A673 (cell line): ENCODE results near the gene TGM1.
"Not testable (repeated sequence)": the region's sequence is repeated elsewhere in the genome, so short reads cannot be mapped to it uniquely, and the experiment has no call there.

Experiments used
- CTCF ChIP-seq: fragments of 300-800, 200-600 bp; sonication (generic); conservative IDR thresholded peaks from 2 replicates; pipeline ENCODE4 v1.5.1; 2017; ENCODE audit warnings: low read depth, mild to moderate bottlenecking, antibody characterized with exemption, low read length, moderate library complexity, mixed read lengths
- EZH2 ChIP-seq: fragments of 200-600 bp; sonication (generic); IDR thresholded peaks from 2 replicates; pipeline ENCODE4 v1.6.1; 2017; ENCODE audit warnings: borderline replicate concordance, low read depth, mild to moderate bottlenecking, mixed read lengths, antibody characterized with exemption, low read length; ENCODE audit not compliant: poor library complexity, severe bottlenecking

DNA sequence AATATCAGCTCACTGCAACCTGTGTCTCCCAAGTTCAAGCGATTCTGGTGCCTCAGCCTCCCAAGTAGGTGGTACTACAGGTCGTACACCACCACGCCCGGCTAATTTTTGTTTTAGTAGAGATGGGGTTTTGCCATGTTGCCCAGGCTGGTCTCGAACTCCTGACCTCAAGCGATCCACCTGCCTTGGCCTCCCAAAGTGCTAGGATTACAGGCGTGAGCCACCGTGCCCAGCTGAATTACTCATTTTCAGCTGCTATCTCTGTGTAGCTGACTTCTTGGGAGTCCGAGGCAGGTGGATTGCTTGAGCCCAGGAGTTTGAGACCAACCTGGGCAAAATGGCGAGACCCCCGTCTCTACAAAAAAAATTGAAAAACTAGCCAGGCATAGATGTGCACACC is 17.6 kb downstream of the TGM1 start:
- not testable (repeated sequence) for TF ChIP-seq EZH2, CTCF
